ENCODE measurements around the gene ADO. TPM values are rescaled to one million over a fixed set of nuclear protein-coding genes. Genes with fewer than 3 reads are reported as not detected.

ADO gene
- total RNA-seq, 4 donors from 2014 or later: 10.8 to 22.3 (median 17.4) TPM

GRCh38 chr10:62847433-62847832 is 42.9 kb downstream of the ADO start:
- peaks cover 9% of the 10 kb centered on the region for H3K9me3 ChIP-seq
- H3K4me1 ChIP-seq: no peaks in the 10 kb centered on the region
- H3K4me3 ChIP-seq: no peak overlapping the region
- H3K27me3 ChIP-seq: no peaks in the 10 kb centered on the region
- H3K27ac ChIP-seq: no peak overlapping the region
- DNase-seq (ENCODE audit: low spot score in 2 of 2): no peak
- no peak for TF ChIP-seq POLR2A (IDR thresholded peaks at IDR 0.05)
- no peaks in the 10 kb centered on the region for H3K36me3 ChIP-seq

- Histone ChIP-seq H3K36me3 (no peaks in the 10 kb centered on the region), H3K4me1 (no peaks in the 10 kb centered on the region), H3K9me3 (peaks cover 9% of the 10 kb centered on the region), H3K27ac (no peak overlapping the region), H3K27me3 (no peaks in the 10 kb centered on the region), H3K4me3 (no peak overlapping the region)
- TF ChIP-seq POLR2A (IDR thresholded peaks at IDR 0.05) (no peak), CTCF (IDR thresholded peaks at IDR 0.05) (no peak), POLR2AphosphoS5 (IDR thresholded peaks at IDR 0.05) (no peak), EP300 (IDR thresholded peaks at IDR 0.05) (no peak)
- DNase-seq (ENCODE audit: low spot score in 2 of 2): no peak
- WGBS: 55% methylated on average over 3 of the region's 3 CpGs
These were observed 46.1 kb downstream of the ADO start for GRCh38 chr10:62850646-62851045.

- no peaks in the 10 kb centered on the region for H3K27me3 ChIP-seq
- H3K4me3 ChIP-seq: no peak overlapping the region
- H3K27ac ChIP-seq: no peak overlapping the region
- H3K9me3 ChIP-seq: peaks cover 9% of the 10 kb centered on the region
- H3K36me3 ChIP-seq: no peaks in the 10 kb centered on the region
- WGBS: 92% methylated on average over 2 of the region's 2 CpGs
- H3K4me1 ChIP-seq: no peaks in the 10 kb centered on the region
- TF ChIP-seq POLR2A (IDR thresholded peaks at IDR 0.05): no peak
- no peak for TF ChIP-seq EP300 (IDR thresholded peaks at IDR 0.05)
- TF ChIP-seq CTCF (IDR thresholded peaks at IDR 0.05): no peak
- TF ChIP-seq POLR2AphosphoS5 (IDR thresholded peaks at IDR 0.05): no peak
- no peak for DNase-seq (ENCODE audit: low spot score in 2 of 2)
These were observed 46.9 kb downstream of the ADO start for GRCh38 chr10:62851442-62851841.

GRCh38 chr10:62852961-62853702 is 48.6 kb downstream of the ADO start:
- Histone ChIP-seq H3K4me3 (no peak overlapping the region), H3K4me1 (no peaks in the 10 kb centered on the region), H3K36me3 (no peaks in the 10 kb centered on the region), H3K27me3 (no peaks in the 10 kb centered on the region), H3K27ac (no peak overlapping the region), H3K9me3 (peaks cover under 1% of the 10 kb centered on the region)
- WGBS: 76% methylated on average over 6 of the region's 6 CpGs
- DNase-seq (ENCODE audit: low spot score in 2 of 2): no peak
- TF ChIP-seq POLR2A (IDR thresholded peaks at IDR 0.05) (no peak), EP300 (IDR thresholded peaks at IDR 0.05) (no peak), CTCF (IDR thresholded peaks at IDR 0.05) (no peak), POLR2AphosphoS5 (IDR thresholded peaks at IDR 0.05) (no peak)

GRCh38 chr10:62853710-62854109 is 49.2 kb downstream of the ADO start:
- Histone ChIP-seq H3K4me3 (no peak overlapping the region), H3K27ac (no peak overlapping the region), H3K27me3 (no peaks in the 10 kb centered on the region), H3K4me1 (no peaks in the 10 kb centered on the region), H3K9me3 (no peaks in the 10 kb centered on the region), H3K36me3 (no peaks in the 10 kb centered on the region)
- TF ChIP-seq EP300 (IDR thresholded peaks at IDR 0.05): no peak
- TF ChIP-seq POLR2AphosphoS5 (IDR thresholded peaks at IDR 0.05): no peak
- DNase-seq (ENCODE audit: low spot score in 2 of 2): no peak
- WGBS: 69% methylated on average over 5 of the region's 5 CpGs

GRCh38 chr10:62856021-62856420 is 51.5 kb downstream of the ADO start:
- H3K27me3 ChIP-seq: no peaks in the 10 kb centered on the region
- no peak overlapping the region for H3K4me3 ChIP-seq
- no peaks in the 10 kb centered on the region for H3K36me3 ChIP-seq
- H3K9me3 ChIP-seq: no peaks in the 10 kb centered on the region
- no peaks in the 10 kb centered on the region for H3K4me1 ChIP-seq
- TF ChIP-seq POLR2A (IDR thresholded peaks at IDR 0.05) (no peak), POLR2AphosphoS5 (IDR thresholded peaks at IDR 0.05) (no peak), EP300 (IDR thresholded peaks at IDR 0.05) (no peak), CTCF (IDR thresholded peaks at IDR 0.05) (no peak)
- DNase-seq (ENCODE audit: low spot score in 2 of 2): no peak
- 82% methylated on average over 4 of the region's 4 CpGs for WGBS
- H3K27ac ChIP-seq: no peak overlapping the region

Other genes with a start within 250 kb of the ADO start
- 10 to 100 TPM in 3 of 4 donors, 1 to 10 TPM in 1; 7.2 to 39.0 (median 24.3) TPM for gene EGR2, start 11.6 kb downstream of the ADO start, total RNA-seq

Data from suprapubic skin (tissue), 4 donors.